Measurements from ENCODE around the gene LBR. TPM values are rescaled to one million over a fixed set of nuclear protein-coding genes. Genes with fewer than 3 reads are reported as not detected.
"Not testable (repeated sequence)": the region's sequence is repeated elsewhere in the genome, so short reads cannot be mapped to it uniquely, and the experiment has no call there.

The LBR gene
- total RNA-seq, result 122 and 124 TPM in 2 replicates

- DNase-seq (ENCODE audit: low read depth in 2 of 2), result peak in 1 of 2 donors; percentile 60
Measured at GRCh38 chr1:225427235-225428067, at the start of gene LBR. Gene LBR (minus strand): TSS chr1:225428038. CDS start chr1:225424075, 3,963 bp downstream.

GRCh38 chr1:225477296-225477911 is 49.6 kb upstream of the LBR start:
- no peak for DNase-seq (ENCODE audit: low read depth in 2 of 2)

- DNase-seq (ENCODE audit: low read depth in 2 of 2), result no peak
Measured at GRCh38 chr1:225476538-225476988, 48.7 kb upstream of the LBR start.

GRCh38 chr1:225476100-225476511 is 48.3 kb upstream of the LBR start:
- DNase-seq (ENCODE audit: low read depth in 2 of 2), result no peak

- DNase-seq (ENCODE audit: low read depth in 2 of 2), result peak; percentile 17 to 55
Measured at GRCh38 chr1:225474986-225475820, 47.4 kb upstream of the LBR start.

- no peak for DNase-seq (ENCODE audit: low read depth in 2 of 2)
Measured at GRCh38 chr1:225474439-225474985, 46.7 kb upstream of the LBR start.

- DNase-seq (ENCODE audit: low read depth in 2 of 2), result not testable (repeated sequence)
Measured at GRCh38 chr1:225473676-225474438, 46.0 kb upstream of the LBR start.

GRCh38 chr1:225473266-225473665 is 45.4 kb upstream of the LBR start:
- DNase-seq (ENCODE audit: low read depth in 2 of 2), result not testable (repeated sequence)

- DNase-seq (ENCODE audit: low read depth in 2 of 2), result no peak
Measured at GRCh38 chr1:225471453-225472301, 43.8 kb upstream of the LBR start.

GRCh38 chr1:225471109-225471452 is 43.2 kb upstream of the LBR start:
- no peak for DNase-seq (ENCODE audit: low read depth in 2 of 2)

- DNase-seq (ENCODE audit: low read depth in 2 of 2), result no peak
Measured at GRCh38 chr1:225470211-225471108, 42.6 kb upstream of the LBR start.

- no peak for DNase-seq (ENCODE audit: low read depth in 2 of 2)
Measured at GRCh38 chr1:225469051-225469450, 41.2 kb upstream of the LBR start.

- no peak for DNase-seq (ENCODE audit: low read depth in 2 of 2)
Measured at GRCh38 chr1:225468270-225469020, 40.6 kb upstream of the LBR start.

- peak in 1 of 2 donors; percentile 73 for DNase-seq (ENCODE audit: low read depth in 2 of 2)
Measured at GRCh38 chr1:225467193-225468020, 39.6 kb upstream of the LBR start.

GRCh38 chr1:225466848-225467192 is 39.0 kb upstream of the LBR start:
- DNase-seq (ENCODE audit: low read depth in 2 of 2), result no peak

- no peak for DNase-seq (ENCODE audit: low read depth in 2 of 2)
Measured at GRCh38 chr1:225465793-225466517, 38.1 kb upstream of the LBR start.
